ENCODE data around the gene TM9SF4.

TM9SF4 gene

DNA sequence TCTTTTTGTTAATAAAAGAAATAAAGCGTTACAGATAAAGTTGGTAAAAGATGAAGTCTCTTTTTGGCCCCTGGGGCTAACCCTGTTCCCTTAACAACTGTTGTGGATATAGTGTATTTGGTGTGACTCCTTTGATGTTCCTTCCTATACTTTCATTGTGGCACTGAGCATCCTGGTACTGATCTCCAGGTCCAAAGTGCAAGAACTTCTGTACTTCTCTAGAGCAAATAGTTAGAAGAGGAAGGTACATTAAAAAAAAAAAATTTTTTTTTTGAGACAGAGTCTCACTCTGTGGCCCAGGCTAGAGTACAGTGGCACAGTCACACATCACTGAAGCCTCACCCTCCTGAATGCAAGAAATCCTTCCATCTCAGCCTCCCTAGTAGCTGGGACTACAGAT, 104.4 kb downstream of the TM9SF4 start:
- DNase-seq (ENCODE audit: low read depth) = no peak
- H3K4me3 ChIP-seq (ENCODE audit: control insufficient read depth, low read depth, low read length) = no peak overlapping the region
- TF ChIP-seq, protein P1, sequence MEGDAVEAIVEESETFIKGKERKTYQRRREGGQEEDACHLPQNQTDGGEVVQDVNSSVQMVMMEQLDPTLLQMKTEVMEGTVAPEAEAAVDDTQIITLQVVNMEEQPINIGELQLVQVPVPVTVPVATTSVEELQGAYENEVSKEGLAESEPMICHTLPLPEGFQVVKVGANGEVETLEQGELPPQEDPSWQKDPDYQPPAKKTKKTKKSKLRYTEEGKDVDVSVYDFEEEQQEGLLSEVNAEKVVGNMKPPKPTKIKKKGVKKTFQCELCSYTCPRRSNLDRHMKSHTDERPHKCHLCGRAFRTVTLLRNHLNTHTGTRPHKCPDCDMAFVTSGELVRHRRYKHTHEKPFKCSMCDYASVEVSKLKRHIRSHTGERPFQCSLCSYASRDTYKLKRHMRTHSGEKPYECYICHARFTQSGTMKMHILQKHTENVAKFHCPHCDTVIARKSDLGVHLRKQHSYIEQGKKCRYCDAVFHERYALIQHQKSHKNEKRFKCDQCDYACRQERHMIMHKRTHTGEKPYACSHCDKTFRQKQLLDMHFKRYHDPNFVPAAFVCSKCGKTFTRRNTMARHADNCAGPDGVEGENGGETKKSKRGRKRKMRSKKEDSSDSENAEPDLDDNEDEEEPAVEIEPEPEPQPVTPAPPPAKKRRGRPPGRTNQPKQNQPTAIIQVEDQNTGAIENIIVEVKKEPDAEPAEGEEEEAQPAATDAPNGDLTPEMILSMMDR (IDR thresholded peaks at IDR 0.05; ENCODE audit: control insufficient read depth, insufficient read depth, low read depth, low read length, missing control alignments) = no peak

DNA sequence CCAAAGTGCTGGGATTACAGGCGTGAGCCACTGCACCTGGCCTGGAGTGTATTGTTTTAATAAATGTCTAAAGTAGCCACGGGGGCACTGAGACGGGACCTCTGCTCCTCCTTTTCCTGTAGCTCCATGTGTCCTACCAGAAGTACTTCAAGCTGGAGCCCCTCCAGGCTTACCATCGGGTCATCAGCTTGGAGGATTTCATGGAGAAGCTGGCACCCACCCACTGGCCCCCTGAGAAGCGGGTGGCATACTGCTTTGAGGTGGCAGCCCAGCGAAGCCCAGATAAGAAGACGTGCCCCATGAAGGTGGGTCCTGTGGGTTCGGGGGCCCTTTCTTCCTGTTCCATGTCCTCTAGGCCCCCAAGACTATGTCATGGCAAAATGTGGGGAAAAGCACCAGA, 105.6 kb downstream of the TM9SF4 start:
- DNase-seq (ENCODE audit: low read depth) = no peak
- H3K4me3 ChIP-seq (ENCODE audit: control insufficient read depth, low read depth, low read length) = no peak overlapping the region
- TF ChIP-seq, protein P1 (IDR thresholded peaks at IDR 0.05; ENCODE audit: control insufficient read depth, insufficient read depth, low read depth, low read length, missing control alignments) = no peak

DNA sequence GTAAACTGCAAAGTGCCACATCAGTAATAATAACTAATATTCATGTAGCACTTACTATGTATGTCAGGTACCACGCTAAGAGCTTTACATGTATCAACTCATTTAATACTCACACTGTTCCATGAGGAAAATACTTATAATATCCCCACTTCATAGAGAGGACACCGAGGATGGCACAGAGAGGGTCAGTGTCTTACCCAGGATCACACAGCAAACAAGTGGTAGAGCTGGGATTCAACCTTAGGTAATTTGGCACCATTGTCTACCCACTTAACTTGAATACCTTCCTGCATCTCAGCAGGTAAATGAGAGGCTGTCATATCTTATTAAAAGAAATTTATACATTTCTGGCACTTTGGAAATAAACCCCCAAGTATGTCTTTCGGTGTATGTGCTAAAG, 106.2 kb downstream of the TM9SF4 start:
- TF ChIP-seq, protein P1 (IDR thresholded peaks at IDR 0.05; ENCODE audit: control insufficient read depth, insufficient read depth, low read depth, low read length, missing control alignments) = no peak
- no peak overlapping the region for H3K4me3 ChIP-seq (ENCODE audit: control insufficient read depth, low read depth, low read length)
- DNase-seq (ENCODE audit: low read depth) = no peak

DNA sequence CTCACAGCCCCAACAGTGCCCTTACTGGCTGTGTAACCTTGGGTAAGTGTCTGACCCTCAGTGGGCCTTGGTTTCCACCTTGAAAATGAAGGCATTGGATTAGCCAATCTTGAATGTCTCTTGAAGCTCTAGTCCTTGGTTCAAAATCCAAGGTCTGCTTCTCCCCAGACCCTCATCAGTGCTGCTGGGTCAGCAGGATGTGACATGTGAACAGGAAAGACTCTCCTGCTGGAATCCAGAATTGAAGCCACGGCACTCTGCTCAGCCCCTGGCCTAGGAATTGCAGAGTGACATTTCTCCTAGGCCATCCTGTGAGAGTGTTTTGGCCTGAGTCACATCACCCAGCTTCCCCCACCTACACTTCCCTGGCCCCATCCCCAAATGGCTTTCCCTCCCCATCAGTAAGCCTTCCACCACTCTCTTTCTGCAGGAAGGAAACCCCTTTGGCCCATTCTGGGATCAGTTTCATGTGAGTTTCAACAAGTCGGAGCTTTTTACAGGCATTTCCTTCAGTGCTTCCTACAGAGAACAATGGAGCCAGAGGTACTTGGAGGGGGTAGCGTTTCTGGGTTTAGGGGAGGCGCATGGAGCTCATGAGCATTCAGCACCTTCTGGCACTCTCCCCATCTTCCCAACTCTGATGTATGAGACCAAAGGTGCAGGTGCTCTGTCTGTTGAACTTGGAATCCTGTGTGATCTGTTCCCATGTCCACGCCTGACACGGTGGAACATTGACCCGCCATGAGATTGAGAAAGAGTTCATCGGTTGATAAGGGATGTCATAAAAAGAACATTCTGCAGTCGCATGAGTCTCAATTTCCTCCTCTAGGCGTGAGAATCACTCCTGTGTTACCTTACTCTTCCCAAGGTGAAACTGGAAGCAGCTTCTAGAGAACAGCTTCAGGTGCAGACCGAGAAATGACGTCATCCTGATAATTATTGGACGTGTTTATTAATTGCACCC, 106.9 kb downstream of the TM9SF4 start:
- DNase-seq (ENCODE audit: low read depth) = no peak
- H3K4me3 ChIP-seq (ENCODE audit: control insufficient read depth, low read depth, low read length) = no peak overlapping the region
- TF ChIP-seq, protein P1 (IDR thresholded peaks at IDR 0.05; ENCODE audit: control insufficient read depth, insufficient read depth, low read depth, low read length, missing control alignments) = no peak
